ENCODE measurements around the gene NPS. TPM values are rescaled to one million over a fixed set of nuclear protein-coding genes. Genes with fewer than 3 reads are reported as not detected.

Gene NPS, protein sequence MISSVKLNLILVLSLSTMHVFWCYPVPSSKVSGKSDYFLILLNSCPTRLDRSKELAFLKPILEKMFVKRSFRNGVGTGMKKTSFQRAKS
- total RNA-seq: not detected in 2 replicates

DNA sequence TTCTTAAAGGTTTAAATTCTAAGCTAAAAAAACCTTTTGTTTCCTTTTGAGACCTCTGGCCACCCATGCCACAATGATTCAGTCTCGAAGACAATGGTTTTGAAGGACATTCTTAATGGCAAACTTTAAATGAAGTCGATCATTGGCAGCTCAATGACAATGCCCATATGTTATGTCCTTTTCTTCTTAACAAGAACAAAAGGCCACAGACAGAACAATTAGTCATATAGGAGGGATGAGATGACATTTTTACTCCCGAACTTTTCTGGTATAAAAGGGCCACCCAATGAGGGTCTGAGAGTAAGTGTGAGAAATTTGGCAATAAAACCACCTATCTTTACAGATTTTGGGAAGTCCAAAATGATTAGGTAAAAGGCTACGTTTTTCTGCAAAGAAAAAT, at the start of gene NPS:
TSS of gene NPS (plus strand) at position 301 of the 400 bp plus-strand sequence. CDS start at position 361, 60 bp downstream.
- no peak for DNase-seq (ENCODE audit: low spot score)
- H3K4me1 Mint-ChIP-seq (ENCODE audit: low read depth): no peaks in the 10 kb centered on the region
- no peaks in the 10 kb centered on the region for H3K36me3 Mint-ChIP-seq (ENCODE audit: low read depth)
- peaks cover 20% of the 10 kb centered on the region for H3K9me3 Mint-ChIP-seq
- H3K4me3 Mint-ChIP-seq (ENCODE audit: low read depth): no peak within 1 kb of the TSS
- intact Hi-C loops (cut with micrococcal nuclease): no loop called here
- no peaks in the 10 kb centered on the region for H3K27me3 Mint-ChIP-seq (ENCODE audit: low read depth)
- H3K27ac Mint-ChIP-seq: no peak within 1 kb of the TSS

DNA sequence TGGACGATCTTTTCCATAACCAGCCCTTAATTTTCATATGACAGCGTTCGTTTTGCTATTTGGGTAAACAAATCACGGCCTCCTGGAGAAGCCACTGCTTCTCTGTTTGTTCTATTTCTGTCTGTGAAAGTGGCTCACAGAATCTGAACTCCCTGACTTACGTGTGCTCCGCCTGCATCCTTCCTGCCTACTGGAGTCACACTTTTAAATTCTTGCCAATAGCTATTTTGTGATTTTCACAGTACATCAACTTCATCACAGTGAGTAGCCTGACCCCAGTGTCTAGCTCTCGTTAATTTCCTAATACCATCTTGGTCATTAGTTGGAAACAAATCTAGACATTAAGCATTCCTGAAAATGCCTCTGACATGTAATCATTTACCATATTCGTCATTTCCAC, 49.0 kb upstream of the NPS start:
- Mint-ChIP-seq H3K4me1 (ENCODE audit: low read depth) (no peaks in the 10 kb centered on the region), H3K27ac (no peak overlapping the region), H3K36me3 (ENCODE audit: low read depth) (no peaks in the 10 kb centered on the region), H3K9me3 (no peaks in the 10 kb centered on the region), H3K27me3 (ENCODE audit: low read depth) (no peaks in the 10 kb centered on the region), H3K4me3 (ENCODE audit: low read depth) (no peak overlapping the region)
- DNase-seq (ENCODE audit: low spot score): no peak
- intact Hi-C loops (cut with micrococcal nuclease): no loop called here

DNA sequence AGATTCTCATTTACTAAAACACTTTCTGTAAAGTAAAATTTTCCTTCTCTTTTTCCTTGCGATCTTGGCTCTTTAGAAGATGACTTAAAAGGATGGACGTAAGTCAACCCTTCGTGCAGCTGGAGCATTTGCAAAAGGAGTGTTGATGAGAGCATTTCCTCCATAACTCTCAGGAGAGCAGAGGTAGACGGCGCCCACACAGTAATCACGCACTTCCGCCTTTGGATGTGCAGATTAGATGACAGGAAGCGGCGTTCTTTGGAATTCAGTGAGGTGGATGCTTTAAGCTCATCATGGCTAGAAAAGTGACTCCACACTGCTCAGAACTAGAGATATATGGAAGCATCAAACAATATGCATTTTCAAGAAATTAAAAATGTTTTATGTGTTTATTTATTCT, 43.0 kb upstream of the NPS start:
- no peaks in the 10 kb centered on the region for H3K4me1 Mint-ChIP-seq (ENCODE audit: low read depth)
- intact Hi-C loops (cut with micrococcal nuclease): no loop called here
- no peak overlapping the region for H3K27ac Mint-ChIP-seq
- H3K27me3 Mint-ChIP-seq (ENCODE audit: low read depth): no peaks in the 10 kb centered on the region
- H3K9me3 Mint-ChIP-seq: no peaks in the 10 kb centered on the region
- H3K36me3 Mint-ChIP-seq (ENCODE audit: low read depth): no peaks in the 10 kb centered on the region
- no peak overlapping the region for H3K4me3 Mint-ChIP-seq (ENCODE audit: low read depth)
- DNase-seq (ENCODE audit: low spot score): no peak

DNA sequence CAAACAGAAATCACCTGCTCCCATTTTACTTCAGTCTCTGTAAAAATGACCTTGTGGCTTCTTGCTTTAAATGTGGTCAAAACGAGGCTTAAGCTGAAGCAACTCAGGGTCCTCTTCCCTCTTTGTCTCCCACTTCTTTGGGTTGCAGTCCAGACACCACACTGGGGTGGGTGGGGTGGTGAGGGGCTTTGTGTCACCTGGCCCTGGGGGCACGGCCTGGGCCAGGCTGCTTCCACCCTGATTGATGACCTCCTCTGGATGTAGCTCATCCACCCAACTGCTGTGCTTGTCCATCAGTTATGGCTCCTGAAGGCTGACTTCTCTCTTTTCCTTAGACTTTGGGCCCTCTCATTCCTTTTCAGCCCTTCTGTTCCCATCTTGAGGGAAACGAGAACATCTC, 26.8 kb upstream of the NPS start:
- Mint-ChIP-seq H3K27me3 (ENCODE audit: low read depth) (no peaks in the 10 kb centered on the region), H3K4me1 (ENCODE audit: low read depth) (no peaks in the 10 kb centered on the region), H3K4me3 (ENCODE audit: low read depth) (no peak overlapping the region), H3K27ac (no peak overlapping the region), H3K9me3 (no peaks in the 10 kb centered on the region), H3K36me3 (ENCODE audit: low read depth) (no peaks in the 10 kb centered on the region)
- no peak for DNase-seq (ENCODE audit: low spot score)
- intact Hi-C loops (cut with micrococcal nuclease): no loop called here

- no peaks in the 10 kb centered on the region for H3K36me3 Mint-ChIP-seq (ENCODE audit: low read depth)
Measured at GRCh38 chr10:127523476-127523875, 25.6 kb upstream of the NPS start.

DNA sequence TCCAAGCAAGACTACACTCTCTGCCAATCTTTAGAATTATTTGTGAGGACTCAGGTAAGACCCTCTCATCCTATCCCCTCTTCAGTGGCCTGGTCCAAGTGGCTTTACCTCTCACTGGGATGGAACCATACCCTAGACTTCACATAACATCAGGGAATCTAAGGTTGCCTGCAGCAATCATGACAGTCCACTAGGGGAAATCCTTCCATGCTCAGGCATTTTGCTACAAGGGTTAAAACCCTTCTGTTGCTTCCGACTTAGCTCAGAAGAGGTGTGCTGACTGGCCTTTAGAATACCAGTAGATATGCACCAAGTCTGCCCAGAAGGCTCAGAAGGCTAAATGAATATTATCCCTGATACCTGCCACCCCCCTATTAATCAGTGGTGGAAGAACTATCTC, 24.9 kb upstream of the NPS start:
- no peaks in the 10 kb centered on the region for H3K9me3 Mint-ChIP-seq
- DNase-seq (ENCODE audit: low spot score): no peak
- no peaks in the 10 kb centered on the region for H3K36me3 Mint-ChIP-seq (ENCODE audit: low read depth)
- intact Hi-C loops (cut with micrococcal nuclease): no loop called here
- H3K4me3 Mint-ChIP-seq (ENCODE audit: low read depth): no peak overlapping the region
- H3K27ac Mint-ChIP-seq: no peak overlapping the region
- no peaks in the 10 kb centered on the region for H3K27me3 Mint-ChIP-seq (ENCODE audit: low read depth)
- no peaks in the 10 kb centered on the region for H3K4me1 Mint-ChIP-seq (ENCODE audit: low read depth)

More at GRCh38 chr10:127523476-127523875, 25.6 kb upstream of the NPS start:
- H3K9me3 Mint-ChIP-seq: no peaks in the 10 kb centered on the region
- no peak overlapping the region for H3K4me3 Mint-ChIP-seq (ENCODE audit: low read depth)
- intact Hi-C loops (cut with micrococcal nuclease): no loop called here
- no peaks in the 10 kb centered on the region for H3K4me1 Mint-ChIP-seq (ENCODE audit: low read depth)
- no peak overlapping the region for H3K27ac Mint-ChIP-seq
- DNase-seq (ENCODE audit: low spot score): no peak
- no peaks in the 10 kb centered on the region for H3K27me3 Mint-ChIP-seq (ENCODE audit: low read depth)

GRCh38 chr10:127524908-127525665, 24.0 kb upstream of the NPS start:
- H3K27me3 Mint-ChIP-seq (ENCODE audit: low read depth): no peaks in the 10 kb centered on the region
- no peak overlapping the region for H3K4me3 Mint-ChIP-seq (ENCODE audit: low read depth)
- DNase-seq (ENCODE audit: low spot score): no peak
- intact Hi-C loops (cut with micrococcal nuclease): no loop called here
- no peaks in the 10 kb centered on the region for H3K36me3 Mint-ChIP-seq (ENCODE audit: low read depth)
- no peak overlapping the region for H3K27ac Mint-ChIP-seq
- H3K9me3 Mint-ChIP-seq: no peaks in the 10 kb centered on the region
- no peaks in the 10 kb centered on the region for H3K4me1 Mint-ChIP-seq (ENCODE audit: low read depth)

GRCh38 chr10:127525686-127526085, 23.4 kb upstream of the NPS start:
- H3K27ac Mint-ChIP-seq: no peak overlapping the region
- no peaks in the 10 kb centered on the region for H3K4me1 Mint-ChIP-seq (ENCODE audit: low read depth)
- no peak for DNase-seq (ENCODE audit: low spot score)
- no peak overlapping the region for H3K4me3 Mint-ChIP-seq (ENCODE audit: low read depth)
- intact Hi-C loops (cut with micrococcal nuclease): no loop called here
- no peaks in the 10 kb centered on the region for H3K27me3 Mint-ChIP-seq (ENCODE audit: low read depth)
- no peaks in the 10 kb centered on the region for H3K36me3 Mint-ChIP-seq (ENCODE audit: low read depth)
- H3K9me3 Mint-ChIP-seq: no peaks in the 10 kb centered on the region

GRCh38 chr10:127526161-127526560, 22.9 kb upstream of the NPS start:
- Mint-ChIP-seq H3K36me3 (ENCODE audit: low read depth) (no peaks in the 10 kb centered on the region), H3K9me3 (no peaks in the 10 kb centered on the region), H3K27me3 (ENCODE audit: low read depth) (no peaks in the 10 kb centered on the region), H3K27ac (no peak overlapping the region), H3K4me3 (ENCODE audit: low read depth) (no peak overlapping the region), H3K4me1 (ENCODE audit: low read depth) (no peaks in the 10 kb centered on the region)
- DNase-seq (ENCODE audit: low spot score): no peak
- intact Hi-C loops (cut with micrococcal nuclease): no loop called here

- no peaks in the 10 kb centered on the region for H3K4me1 Mint-ChIP-seq (ENCODE audit: low read depth)
- no peaks in the 10 kb centered on the region for H3K9me3 Mint-ChIP-seq
- H3K4me3 Mint-ChIP-seq (ENCODE audit: low read depth): no peak overlapping the region
- H3K36me3 Mint-ChIP-seq (ENCODE audit: low read depth): no peaks in the 10 kb centered on the region
- H3K27ac Mint-ChIP-seq: no peak overlapping the region
- DNase-seq (ENCODE audit: low spot score): no peak
- intact Hi-C loops (cut with micrococcal nuclease): no loop called here
- H3K27me3 Mint-ChIP-seq (ENCODE audit: low read depth): no peaks in the 10 kb centered on the region
Measured at GRCh38 chr10:127527320-127527719, 21.8 kb upstream of the NPS start.

GRCh38 chr10:127527891-127528290, 21.2 kb upstream of the NPS start:
- Mint-ChIP-seq H3K9me3 (no peaks in the 10 kb centered on the region), H3K4me3 (ENCODE audit: low read depth) (no peak overlapping the region), H3K4me1 (ENCODE audit: low read depth) (no peaks in the 10 kb centered on the region), H3K27ac (no peak overlapping the region), H3K27me3 (ENCODE audit: low read depth) (no peaks in the 10 kb centered on the region), H3K36me3 (ENCODE audit: low read depth) (no peaks in the 10 kb centered on the region)
- no peak for DNase-seq (ENCODE audit: low spot score)
- intact Hi-C loops (cut with micrococcal nuclease): no loop called here

DNA sequence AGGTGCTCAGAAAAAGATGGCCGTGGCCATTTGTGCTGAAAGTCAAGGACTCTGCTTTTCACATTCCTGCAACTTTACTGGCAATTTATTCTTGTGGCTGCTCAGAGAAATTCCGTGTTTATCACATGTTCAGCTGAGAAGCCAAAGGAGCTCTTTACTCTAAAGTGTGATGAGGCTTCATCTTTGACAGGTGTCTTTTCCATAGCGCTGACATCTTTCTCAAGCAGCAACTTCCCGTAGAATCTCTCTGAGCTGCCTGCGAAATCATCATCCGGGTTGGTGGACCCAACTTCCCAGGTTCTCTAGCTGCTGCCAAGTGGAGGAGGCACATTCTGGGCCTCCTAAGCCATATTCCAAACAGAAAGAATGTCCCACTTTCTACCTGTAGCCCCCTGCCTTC, 16.9 kb upstream of the NPS start:
- Mint-ChIP-seq H3K4me1 (ENCODE audit: low read depth) (no peaks in the 10 kb centered on the region), H3K4me3 (ENCODE audit: low read depth) (no peak overlapping the region), H3K27ac (no peak overlapping the region), H3K9me3 (no peaks in the 10 kb centered on the region), H3K36me3 (ENCODE audit: low read depth) (no peaks in the 10 kb centered on the region), H3K27me3 (ENCODE audit: low read depth) (no peaks in the 10 kb centered on the region)
- DNase-seq (ENCODE audit: low spot score): no peak
- intact Hi-C loops (cut with micrococcal nuclease): no loop called here

DNA sequence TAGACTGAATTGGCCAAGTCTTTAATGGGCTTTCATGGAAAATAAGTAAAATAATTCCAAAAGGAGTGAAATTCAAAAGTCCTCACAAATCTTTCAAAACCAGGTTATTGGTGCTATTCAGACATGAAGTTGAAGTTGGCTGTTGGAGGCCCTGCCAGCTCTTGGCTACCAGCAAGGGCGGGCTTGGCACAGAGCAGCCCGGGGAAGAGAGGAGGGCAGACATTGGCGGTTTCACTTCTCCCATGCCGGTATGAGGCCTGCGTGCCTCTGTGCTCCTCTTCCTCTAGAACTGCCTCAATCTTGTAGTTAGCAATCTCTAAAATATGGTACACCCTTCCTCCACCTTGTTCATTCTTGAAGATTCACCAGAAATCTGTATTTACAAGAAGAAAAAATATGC, 16.4 kb upstream of the NPS start:
- Mint-ChIP-seq H3K4me3 (ENCODE audit: low read depth) (no peak overlapping the region), H3K4me1 (ENCODE audit: low read depth) (no peaks in the 10 kb centered on the region), H3K9me3 (no peaks in the 10 kb centered on the region), H3K27me3 (ENCODE audit: low read depth) (no peaks in the 10 kb centered on the region), H3K27ac (no peak overlapping the region), H3K36me3 (ENCODE audit: low read depth) (no peaks in the 10 kb centered on the region)
- no peak for DNase-seq (ENCODE audit: low spot score)
- intact Hi-C loops (cut with micrococcal nuclease): no loop called here

GRCh38 chr10:127534074-127534473, 15.0 kb upstream of the NPS start:
- H3K9me3 Mint-ChIP-seq: no peaks in the 10 kb centered on the region
- intact Hi-C loops (cut with micrococcal nuclease): no loop called here

More at GRCh38 chr10:127534074-127534473, 15.0 kb upstream of the NPS start:
- Mint-ChIP-seq H3K4me1 (ENCODE audit: low read depth) (no peaks in the 10 kb centered on the region), H3K4me3 (ENCODE audit: low read depth) (no peak overlapping the region), H3K27ac (no peak overlapping the region), H3K36me3 (ENCODE audit: low read depth) (no peaks in the 10 kb centered on the region), H3K27me3 (ENCODE audit: low read depth) (no peaks in the 10 kb centered on the region)
- no peak for DNase-seq (ENCODE audit: low spot score)
